HepG2 (cell line): Measurements from ENCODE around the gene DCLK1. TPM values are rescaled to one million over a fixed set of nuclear protein-coding genes. Genes with fewer than 3 reads are reported as not detected.

ENCODE experiments used
- ATAC-seq: fragments of 200-7000 bp; cut with Tn5 transposase; 3 replicates; pipeline ENCODE4 v1.9.1; 2020; ENCODE audit warnings: mild to moderate bottlenecking, moderate library complexity
- BruUV-seq: library from RNA; stranded (reverse); fragments of 400-500 nt; replicated peaks from 2 replicates; lab custom pipeline; 2021; lab: Mats Ljungman, UMichigan
- CTCF ChIA-PET: fragments of 300-600 bp; formaldehyde crosslinking; extraction: SDS; loops from one replicate; lab custom pipeline; 2021; ENCODE audit warnings: low total read pairs, inconsistent platforms, low intra/inter-chr PET ratio; lab: Yijun Ruan, JAX
- POLR2A ChIA-PET: fragments of 350-600 bp; sonication (Branson Sonifier 250); formaldehyde crosslinking; loops from one replicate; lab custom pipeline; 2020; ENCODE audit warnings: antibody characterized with exemption, inconsistent platforms; lab: Yijun Ruan, JAX
- DNase-seq: peaks from one replicate; pipeline ENCODE4 v3.0.0-alpha.2; 2015; ENCODE audit warnings: low spot score
- FAIRE-seq: peaks from 3 replicates; lab custom pipeline; 2011; peaks lifted over from hg19 to GRCh38; lab: Jason Lieb, UNC
- H2AFZ ChIP-seq: one replicate; pipeline ENCODE4 v1.6.1; 2011; ENCODE audit warnings: low read length, inconsistent platforms
- H3K27ac ChIP-seq: fragments of 300-600 bp; 3 replicates; pipeline ENCODE4 v1.8.0; 2011; ENCODE audit warnings: mixed run types, mild to moderate bottlenecking, mixed read lengths, low read length, inconsistent platforms; ENCODE audit not compliant: insufficient read depth; ENCODE audit errors: extremely low read length
- H3K27me3 ChIP-seq, 2 experiments: fragments of 200-600 bp in 1 of 2; 2 replicates in 1 of 2; 3 replicates in 1 of 2; pipeline versions ENCODE4 v1.6.0 to v1.8.0; 2011; ENCODE audit warnings: low read length in 2 of 2, mild to moderate bottlenecking in 2 of 2, moderate library complexity in 2 of 2, inconsistent platforms in 1 of 2; ENCODE audit not compliant: insufficient read depth in 2 of 2, control insufficient read depth in 1 of 2
- H3K36me3 ChIP-seq, 2 experiments: fragments of 200-600 bp in 1 of 2; replicated peaks in 1 of 2; 2 replicates in 1 of 2; 3 replicates in 1 of 2; pipeline versions ENCODE4 v1.5.1 to v1.8.0; 2011; ENCODE audit warnings: low read length in 2 of 2, inconsistent platforms in 1 of 2; ENCODE audit not compliant: insufficient read depth in 2 of 2, control insufficient read depth in 1 of 2
- H3K4me1 ChIP-seq: 2 replicates; pipeline ENCODE4 v1.5.1; 2012; ENCODE audit warnings: low read length, inconsistent platforms; ENCODE audit not compliant: insufficient read depth
- H3K4me2 ChIP-seq: 2 replicates; pipeline ENCODE4 v1.6.0; 2011; ENCODE audit warnings: low read depth, low read length, inconsistent platforms
- H3K4me3 ChIP-seq, 3 experiments: fragments of 200-600 bp in 1 of 3; sonication (generic), shearing (Covaris generic) in 1 of 3; replicated peaks in 1 of 3; 2 replicates each; pipeline ENCODE4 v1.5.1; 2011 to 2016; ENCODE audit warnings: low read length in 3 of 3, inconsistent platforms in 2 of 3, low read depth in 2 of 3, mild to moderate bottlenecking in 2 of 3, control low read depth in 1 of 3, mixed read lengths in 1 of 3; ENCODE audit not compliant: insufficient read depth in 1 of 3
- H3K79me2 ChIP-seq: one replicate; pipeline ENCODE4 v1.6.1; 2011; ENCODE audit warnings: low read length, inconsistent platforms; ENCODE audit not compliant: insufficient read depth
- H3K9ac ChIP-seq: 2 replicates; pipeline ENCODE4 v1.6.0; 2011; ENCODE audit warnings: mild to moderate bottlenecking, low read depth, low read length, inconsistent platforms; ENCODE audit not compliant: insufficient read depth
- H3K9me3 ChIP-seq: 2 replicates; pipeline ENCODE4 v1.5.1; 2012; ENCODE audit warnings: mild to moderate bottlenecking, low read length
- H4K20me1 ChIP-seq: 2 replicates; pipeline ENCODE4 v1.6.0; 2011; ENCODE audit warnings: inconsistent platforms, mild to moderate bottlenecking, low read length, moderate library complexity; ENCODE audit not compliant: insufficient read depth
- CHCHD3 ChIP-seq: sonication (generic); formaldehyde crosslinking; IDR thresholded peaks from 2 replicates; pipeline ENCODE4 v1.8.0; 2022; ENCODE audit warnings: mild to moderate bottlenecking, missing genetic modification reagents, moderate library complexity
- ELF3 ChIP-seq: IDR thresholded peaks from 2 replicates; pipeline ENCODE4 v1.6.1; 2016; ENCODE audit warnings: missing genetic modification reagents, missing compliant biosample characterization
- HMG20B ChIP-seq: conservative IDR thresholded peaks from 2 replicates; pipeline ENCODE4 v1.6.1; 2016; ENCODE audit warnings: missing genetic modification reagents, missing compliant biosample characterization
- MIXL1 ChIP-seq: IDR thresholded peaks from 2 replicates; pipeline ENCODE4 v1.6.1; 2016
- NFE2 ChIP-seq: sonication (generic); formaldehyde crosslinking; IDR thresholded peaks from 2 replicates; pipeline ENCODE4 v1.4.0; 2020; ENCODE audit warnings: missing genetic modification reagents
- PTBP1 ChIP-seq: fragments of 200-400 bp; formaldehyde crosslinking; IDR thresholded peaks from 2 replicates; pipeline ENCODE4 v1.6.1; 2018; ENCODE audit warnings: low read length, low read depth; ENCODE audit not compliant: poor library complexity, severe bottlenecking
- REPIN1 ChIP-seq: sonication (generic); formaldehyde crosslinking; IDR thresholded peaks from 2 replicates; pipeline ENCODE4 v1.8.0; 2022; ENCODE audit warnings: missing genetic modification reagents, low read depth, mild to moderate bottlenecking, borderline replicate concordance
- RFXAP ChIP-seq: sonication (generic); formaldehyde crosslinking; IDR thresholded peaks from 2 replicates; pipeline ENCODE4 v1.4.0; 2020; ENCODE audit warnings: missing genetic modification reagents, borderline replicate concordance
- SSRP1 ChIP-seq: IDR thresholded peaks from 2 replicates; pipeline ENCODE4 v1.6.1; 2016; ENCODE audit warnings: control low read depth
- ZNF230 ChIP-seq: sonication (generic); formaldehyde crosslinking; IDR thresholded peaks from 2 replicates; pipeline ENCODE4 v1.4.0; 2020; ENCODE audit warnings: mild to moderate bottlenecking, missing genetic modification reagents
- ZNF296 ChIP-seq: sonication (generic); formaldehyde crosslinking; conservative IDR thresholded peaks from 2 replicates; pipeline ENCODE4 v1.5.0; 2020; ENCODE audit warnings: mild to moderate bottlenecking, missing genetic modification reagents
- ZSCAN20 ChIP-seq: sonication (generic); formaldehyde crosslinking; IDR thresholded peaks from 2 replicates; pipeline ENCODE4 v1.4.0; 2020; ENCODE audit warnings: missing genetic modification reagents, mild to moderate bottlenecking, borderline replicate concordance
- WGBS: methylation state at CpG from one replicate; pipeline ENCODE4 v1.1.6; 2017; ENCODE audit warnings: low lambda C conversion rate; 5-methylcytosine and 5-hydroxymethylcytosine counted together
- in situ Hi-C: cut with HindIII; loops from 2 replicates; pipeline ENCODE4 v1.10.0; 2017; ENCODE audit warnings: low pct_unique_long_range_greater_than_20kb; ENCODE audit not compliant: extremely low pct_ligation_motif_present
- intact Hi-C: fragments of 100-400 bp; cut with micrococcal nuclease; formaldehyde crosslinking; loops from one replicate; pipeline ENCODE4 v1.10.0; 2022; ENCODE audit not compliant: unreplicated experiment
- polyA plus RNA-seq, 8 experiments: library from polyadenylated mRNA; depleted of rRNA in 3 of 8; stranded (reverse) in 7 of 8; unstranded in 1 of 8; fragments of >200 nt; fragmentation: Illumina TruSeq in 4 of 8; extraction: Trizol in 4 of 8; gene quantifications; 2 replicates each; pipeline versions ENCODE4 v1.2.1 to v1.2.3, GENCODE V29; 2011 to 2016; ENCODE audit warnings: low read depth in 4 of 8, missing spikeins in 1 of 8, mixed read lengths in 1 of 8; ENCODE audit not compliant: insufficient read depth in 1 of 8
- total RNA-seq, 5 experiments: library from RNA; depleted of rRNA; stranded (reverse); fragments of >200 nt; fragmentation: Illumina TruSeq; extraction: Trizol; gene quantifications; 2 replicates each; pipeline ENCODE4 v1.2.3, GENCODE V29; 2016; ENCODE audit warnings: low read depth in 1 of 5
- TF ChIP-seq, protein P1 (sequence below): sonication (generic); formaldehyde crosslinking; IDR thresholded peaks from 2 replicates; pipeline ENCODE4 v1.8.1; 2023; ENCODE audit warnings: mild to moderate bottlenecking, missing genetic modification reagents, borderline replicate concordance
- TF ChIP-seq, protein P2 (sequence below): sonication (generic); formaldehyde crosslinking; IDR thresholded peaks from 2 replicates; pipeline ENCODE4 v1.8.0; 2022; ENCODE audit warnings: mild to moderate bottlenecking, missing genetic modification reagents, moderate library complexity
- TF ChIP-seq, protein P3 (sequence below): sonication (generic); formaldehyde crosslinking; conservative IDR thresholded peaks from 2 replicates; pipeline ENCODE4 v1.4.0; 2020; ENCODE audit warnings: mild to moderate bottlenecking, missing genetic modification reagents, moderate library complexity

Gene DCLK1
- total and polyA plus RNA-seq, 2 of the 13 experiments (the other 11 are each of a cell fraction or from before 2014, with no cell fraction given): not detected

DNA sequence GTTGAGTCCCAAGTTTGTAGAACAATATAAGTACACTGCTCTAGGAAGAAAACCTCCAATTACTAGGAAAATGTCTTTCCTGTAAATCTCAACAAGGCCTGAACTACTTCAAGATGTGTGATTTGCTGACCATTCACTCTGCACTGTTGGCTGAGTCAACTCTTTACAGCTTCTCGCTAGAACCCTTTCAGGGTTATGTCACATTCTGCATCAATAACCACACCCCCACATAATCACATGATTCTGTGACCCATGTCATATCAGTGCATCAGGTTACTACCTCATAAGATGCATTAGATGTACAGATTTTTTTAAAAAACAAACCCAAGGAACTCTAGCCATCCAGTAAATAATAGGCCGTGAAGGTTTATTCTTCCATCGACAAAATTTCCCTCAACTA lies 16.1 kb upstream of the DCLK1 start:
- CTCF ChIA-PET: no interaction called here
- in situ Hi-C loops (no loop called here), intact Hi-C loops (no loop called here)

More for the DNA sequence above, 16.1 kb upstream of the DCLK1 start:
- Histone ChIP-seq H3K27ac (no peak overlapping the region), H3K9me3 (no peaks in the 10 kb centered on the region), H3K27me3 (no peaks in the 10 kb centered on the region), H3K4me1 (no peaks in the 10 kb centered on the region), H3K4me2 (no peak overlapping the region), H4K20me1 (no peaks in the 10 kb centered on the region), H3K36me3 (no peaks in the 10 kb centered on the region), H2AFZ (no peak overlapping the region), H3K4me3 (no peak overlapping the region), H3K79me2 (no peaks in the 10 kb centered on the region), H3K9ac (no peak overlapping the region)
- DNase-seq (no peak), ATAC-seq (no peak), FAIRE-seq (no peak)
- 2% methylated on average over 3 of the region's 3 CpGs for WGBS
- POLR2A ChIA-PET: no interaction called here
- no TSS peak for BruUV-seq
- TF ChIP-seq HMG20B (CRISPR knock-in tag): no peak
- no peak for TF ChIP-seq SSRP1 (CRISPR knock-in tag)
- TF ChIP-seq REPIN1 (CRISPR knock-in tag): no peak
- TF ChIP-seq, protein P1, sequence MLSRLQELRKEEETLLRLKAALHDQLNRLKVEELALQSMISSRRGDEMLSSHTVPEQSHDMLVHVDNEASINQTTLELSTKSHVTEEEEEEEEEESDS (CRISPR knock-in tag): no peak
- TF ChIP-seq, protein P2, sequence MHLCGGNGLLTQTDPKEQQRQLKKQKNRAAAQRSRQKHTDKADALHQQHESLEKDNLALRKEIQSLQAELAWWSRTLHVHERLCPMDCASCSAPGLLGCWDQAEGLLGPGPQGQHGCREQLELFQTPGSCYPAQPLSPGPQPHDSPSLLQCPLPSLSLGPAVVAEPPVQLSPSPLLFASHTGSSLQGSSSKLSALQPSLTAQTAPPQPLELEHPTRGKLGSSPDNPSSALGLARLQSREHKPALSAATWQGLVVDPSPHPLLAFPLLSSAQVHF: no peak
- no peak for TF ChIP-seq ZNF230 (CRISPR knock-in tag)
- TF ChIP-seq ELF3 (CRISPR knock-in tag): no peak
- TF ChIP-seq RFXAP (CRISPR knock-in tag): no peak
- no peak for TF ChIP-seq ZNF296 (CRISPR knock-in tag)
- TF ChIP-seq CHCHD3 (CRISPR knock-in tag): no peak
- TF ChIP-seq, protein P3, sequence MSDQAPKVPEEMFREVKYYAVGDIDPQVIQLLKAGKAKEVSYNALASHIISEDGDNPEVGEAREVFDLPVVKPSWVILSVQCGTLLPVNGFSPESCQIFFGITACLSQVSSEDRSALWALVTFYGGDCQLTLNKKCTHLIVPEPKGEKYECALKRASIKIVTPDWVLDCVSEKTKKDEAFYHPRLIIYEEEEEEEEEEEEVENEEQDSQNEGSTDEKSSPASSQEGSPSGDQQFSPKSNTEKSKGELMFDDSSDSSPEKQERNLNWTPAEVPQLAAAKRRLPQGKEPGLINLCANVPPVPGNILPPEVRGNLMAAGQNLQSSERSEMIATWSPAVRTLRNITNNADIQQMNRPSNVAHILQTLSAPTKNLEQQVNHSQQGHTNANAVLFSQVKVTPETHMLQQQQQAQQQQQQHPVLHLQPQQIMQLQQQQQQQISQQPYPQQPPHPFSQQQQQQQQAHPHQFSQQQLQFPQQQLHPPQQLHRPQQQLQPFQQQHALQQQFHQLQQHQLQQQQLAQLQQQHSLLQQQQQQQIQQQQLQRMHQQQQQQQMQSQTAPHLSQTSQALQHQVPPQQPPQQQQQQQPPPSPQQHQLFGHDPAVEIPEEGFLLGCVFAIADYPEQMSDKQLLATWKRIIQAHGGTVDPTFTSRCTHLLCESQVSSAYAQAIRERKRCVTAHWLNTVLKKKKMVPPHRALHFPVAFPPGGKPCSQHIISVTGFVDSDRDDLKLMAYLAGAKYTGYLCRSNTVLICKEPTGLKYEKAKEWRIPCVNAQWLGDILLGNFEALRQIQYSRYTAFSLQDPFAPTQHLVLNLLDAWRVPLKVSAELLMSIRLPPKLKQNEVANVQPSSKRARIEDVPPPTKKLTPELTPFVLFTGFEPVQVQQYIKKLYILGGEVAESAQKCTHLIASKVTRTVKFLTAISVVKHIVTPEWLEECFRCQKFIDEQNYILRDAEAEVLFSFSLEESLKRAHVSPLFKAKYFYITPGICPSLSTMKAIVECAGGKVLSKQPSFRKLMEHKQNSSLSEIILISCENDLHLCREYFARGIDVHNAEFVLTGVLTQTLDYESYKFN (CRISPR knock-in tag): no peak
- no peak for TF ChIP-seq MIXL1 (CRISPR knock-in tag)
- TF ChIP-seq ZSCAN20 (CRISPR knock-in tag): no peak
- no peak for TF ChIP-seq PTBP1
- no peak for TF ChIP-seq NFE2 (CRISPR knock-in tag)
